GM12878 (cell line): ENCODE data around the gene N4BP2L1.

ENCODE experiments used
- BHLHE40 ChIP-seq, 2 experiments: fragments of 450-650 bp in 1 of 2; IDR thresholded peaks; 2 replicates each; pipeline ENCODE4 v1.6.1; 2011 to 2017; ENCODE audit warnings: low read depth in 2 of 2, borderline replicate concordance in 1 of 2, improper control_type of control experiment in 1 of 2, low read length in 1 of 2, mild to moderate bottlenecking in 1 of 2
- CBFB ChIP-seq: IDR thresholded peaks from 2 replicates; pipeline ENCODE4 v1.6.1; 2016; ENCODE audit warnings: antibody characterized with exemption, low read depth
- JUND ChIP-seq: IDR thresholded peaks from 2 replicates; pipeline ENCODE4 v1.6.1; 2012; ENCODE audit warnings: low read depth, mild to moderate bottlenecking, low read length, improper control_type of control experiment, moderate library complexity
- MTA2 ChIP-seq: fragments of 450-650 bp; IDR thresholded peaks from 2 replicates; pipeline ENCODE4 v1.6.1; 2016; ENCODE audit warnings: low read depth, mild to moderate bottlenecking, moderate library complexity
- POLR2AphosphoS5 ChIP-seq: IDR thresholded peaks from 2 replicates; pipeline ENCODE4 v1.6.1; 2011; ENCODE audit warnings: mild to moderate bottlenecking, low read length, inconsistent platforms
- SMC3 ChIP-seq: IDR thresholded peaks from 2 replicates; pipeline ENCODE4 v1.6.1; 2011; ENCODE audit warnings: low read length, improper control_type of control experiment, borderline replicate concordance
- TF ChIP-seq, protein P1 (sequence below), 3 experiments: IDR thresholded peaks in 2 of 3; conservative IDR thresholded peaks in 1 of 3; 2 replicates each; pipeline ENCODE4 v1.5.1; 2011; ENCODE audit warnings: low read depth in 3 of 3, low read length in 3 of 3, mild to moderate bottlenecking in 3 of 3, control low read depth in 2 of 3, moderate library complexity in 2 of 3, inconsistent platforms in 1 of 3, mixed read lengths in 1 of 3; ENCODE audit not compliant: control insufficient read depth in 2 of 3, insufficient read depth in 1 of 3; ENCODE audit errors: extremely low read depth in 1 of 3
- TF ChIP-seq, protein P2 (sequence below): IDR thresholded peaks from 2 replicates; pipeline ENCODE4 v1.6.1; 2012; ENCODE audit warnings: mild to moderate bottlenecking, low read depth, low read length

DNA sequence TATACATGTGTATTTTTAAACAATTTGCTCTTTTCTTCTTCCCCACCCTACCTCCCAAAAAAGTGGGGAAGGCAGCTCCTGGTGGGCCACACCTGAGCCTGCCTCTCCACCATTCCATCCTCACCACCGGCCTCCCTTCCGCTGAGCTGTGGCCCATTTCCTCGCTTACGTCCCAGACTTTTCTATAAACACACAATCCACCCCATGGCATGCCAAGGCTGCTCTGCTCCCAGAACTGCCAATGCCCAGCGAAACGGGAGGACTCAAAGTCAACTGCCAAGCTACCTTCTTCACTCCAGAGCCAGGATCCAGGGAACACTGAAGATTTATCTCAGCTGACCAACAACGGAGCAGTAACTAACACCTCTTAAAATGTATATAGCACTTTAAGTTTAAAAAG lies 2.8 kb downstream of the N4BP2L1 start:
- TF ChIP-seq, protein P1, sequence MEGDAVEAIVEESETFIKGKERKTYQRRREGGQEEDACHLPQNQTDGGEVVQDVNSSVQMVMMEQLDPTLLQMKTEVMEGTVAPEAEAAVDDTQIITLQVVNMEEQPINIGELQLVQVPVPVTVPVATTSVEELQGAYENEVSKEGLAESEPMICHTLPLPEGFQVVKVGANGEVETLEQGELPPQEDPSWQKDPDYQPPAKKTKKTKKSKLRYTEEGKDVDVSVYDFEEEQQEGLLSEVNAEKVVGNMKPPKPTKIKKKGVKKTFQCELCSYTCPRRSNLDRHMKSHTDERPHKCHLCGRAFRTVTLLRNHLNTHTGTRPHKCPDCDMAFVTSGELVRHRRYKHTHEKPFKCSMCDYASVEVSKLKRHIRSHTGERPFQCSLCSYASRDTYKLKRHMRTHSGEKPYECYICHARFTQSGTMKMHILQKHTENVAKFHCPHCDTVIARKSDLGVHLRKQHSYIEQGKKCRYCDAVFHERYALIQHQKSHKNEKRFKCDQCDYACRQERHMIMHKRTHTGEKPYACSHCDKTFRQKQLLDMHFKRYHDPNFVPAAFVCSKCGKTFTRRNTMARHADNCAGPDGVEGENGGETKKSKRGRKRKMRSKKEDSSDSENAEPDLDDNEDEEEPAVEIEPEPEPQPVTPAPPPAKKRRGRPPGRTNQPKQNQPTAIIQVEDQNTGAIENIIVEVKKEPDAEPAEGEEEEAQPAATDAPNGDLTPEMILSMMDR (IDR thresholded peaks at IDR 0.05 in 2 of 3, conservative IDR thresholded peaks at IDR 0.05 in 1 of 3; ENCODE audit: control insufficient read depth in 2 of 3, extremely low read depth in 1 of 3, insufficient read depth in 1 of 3, low read depth in 3 of 3, low read length in 3 of 3), result no peak
- no peak for TF ChIP-seq JUND
- TF ChIP-seq SMC3, result no peak
- no peak for TF ChIP-seq CBFB
- TF ChIP-seq, protein P2, sequence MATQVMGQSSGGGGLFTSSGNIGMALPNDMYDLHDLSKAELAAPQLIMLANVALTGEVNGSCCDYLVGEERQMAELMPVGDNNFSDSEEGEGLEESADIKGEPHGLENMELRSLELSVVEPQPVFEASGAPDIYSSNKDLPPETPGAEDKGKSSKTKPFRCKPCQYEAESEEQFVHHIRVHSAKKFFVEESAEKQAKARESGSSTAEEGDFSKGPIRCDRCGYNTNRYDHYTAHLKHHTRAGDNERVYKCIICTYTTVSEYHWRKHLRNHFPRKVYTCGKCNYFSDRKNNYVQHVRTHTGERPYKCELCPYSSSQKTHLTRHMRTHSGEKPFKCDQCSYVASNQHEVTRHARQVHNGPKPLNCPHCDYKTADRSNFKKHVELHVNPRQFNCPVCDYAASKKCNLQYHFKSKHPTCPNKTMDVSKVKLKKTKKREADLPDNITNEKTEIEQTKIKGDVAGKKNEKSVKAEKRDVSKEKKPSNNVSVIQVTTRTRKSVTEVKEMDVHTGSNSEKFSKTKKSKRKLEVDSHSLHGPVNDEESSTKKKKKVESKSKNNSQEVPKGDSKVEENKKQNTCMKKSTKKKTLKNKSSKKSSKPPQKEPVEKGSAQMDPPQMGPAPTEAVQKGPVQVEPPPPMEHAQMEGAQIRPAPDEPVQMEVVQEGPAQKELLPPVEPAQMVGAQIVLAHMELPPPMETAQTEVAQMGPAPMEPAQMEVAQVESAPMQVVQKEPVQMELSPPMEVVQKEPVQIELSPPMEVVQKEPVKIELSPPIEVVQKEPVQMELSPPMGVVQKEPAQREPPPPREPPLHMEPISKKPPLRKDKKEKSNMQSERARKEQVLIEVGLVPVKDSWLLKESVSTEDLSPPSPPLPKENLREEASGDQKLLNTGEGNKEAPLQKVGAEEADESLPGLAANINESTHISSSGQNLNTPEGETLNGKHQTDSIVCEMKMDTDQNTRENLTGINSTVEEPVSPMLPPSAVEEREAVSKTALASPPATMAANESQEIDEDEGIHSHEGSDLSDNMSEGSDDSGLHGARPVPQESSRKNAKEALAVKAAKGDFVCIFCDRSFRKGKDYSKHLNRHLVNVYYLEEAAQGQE, result no peak
- no peak for TF ChIP-seq MTA2
- no peak for TF ChIP-seq BHLHE40 (IDR thresholded peaks at IDR 0.05; ENCODE audit: borderline replicate concordance in 1 of 2, low read depth in 2 of 2, low read length in 1 of 2)
- no peak for TF ChIP-seq POLR2AphosphoS5
